Astrocyte of the spinal cord (primary cell): ENCODE results near the gene SMIM7.

Source experiments
- DNase-seq: peaks from one replicate; pipeline ENCODE4 v3.0.0; 2011; ENCODE audit warnings: low read depth, low spot score
- H3K4me3 ChIP-seq: 2 replicates; pipeline ENCODE4 v1.5.1; 2011; ENCODE audit warnings: low read depth, mild to moderate bottlenecking, low read length, moderate library complexity
- in situ Hi-C: cut with HindIII; loops from 2 replicates; pipeline ENCODE4 v1.10.0; 2017; ENCODE audit warnings: low sequenced_read_pairs
- TF ChIP-seq, protein P1 (sequence below): IDR thresholded peaks from 2 replicates; pipeline ENCODE4 v1.5.1; 2012; ENCODE audit warnings: low read depth, mild to moderate bottlenecking, low read length, inconsistent platforms

SMIM7 gene

DNA sequence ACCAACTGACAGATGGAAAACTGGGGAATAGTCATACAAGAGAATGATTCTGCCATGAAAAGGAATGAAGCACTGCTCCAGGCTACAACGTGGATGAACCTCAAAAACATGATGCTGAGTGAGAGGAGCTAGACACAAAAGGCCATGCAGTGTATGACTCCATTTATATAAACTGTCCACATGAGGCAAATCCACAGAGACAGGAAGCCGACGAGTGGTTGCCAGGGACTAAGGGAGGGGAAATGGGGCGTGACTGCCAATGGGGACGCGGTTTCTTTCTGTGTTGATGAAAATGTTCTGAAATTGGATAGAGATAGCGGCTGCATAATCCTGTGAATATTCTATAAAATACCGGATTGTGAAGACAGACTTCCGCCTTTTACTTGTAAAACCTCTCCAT is 10.2 kb downstream of the SMIM7 start:
- TF ChIP-seq, protein P1, sequence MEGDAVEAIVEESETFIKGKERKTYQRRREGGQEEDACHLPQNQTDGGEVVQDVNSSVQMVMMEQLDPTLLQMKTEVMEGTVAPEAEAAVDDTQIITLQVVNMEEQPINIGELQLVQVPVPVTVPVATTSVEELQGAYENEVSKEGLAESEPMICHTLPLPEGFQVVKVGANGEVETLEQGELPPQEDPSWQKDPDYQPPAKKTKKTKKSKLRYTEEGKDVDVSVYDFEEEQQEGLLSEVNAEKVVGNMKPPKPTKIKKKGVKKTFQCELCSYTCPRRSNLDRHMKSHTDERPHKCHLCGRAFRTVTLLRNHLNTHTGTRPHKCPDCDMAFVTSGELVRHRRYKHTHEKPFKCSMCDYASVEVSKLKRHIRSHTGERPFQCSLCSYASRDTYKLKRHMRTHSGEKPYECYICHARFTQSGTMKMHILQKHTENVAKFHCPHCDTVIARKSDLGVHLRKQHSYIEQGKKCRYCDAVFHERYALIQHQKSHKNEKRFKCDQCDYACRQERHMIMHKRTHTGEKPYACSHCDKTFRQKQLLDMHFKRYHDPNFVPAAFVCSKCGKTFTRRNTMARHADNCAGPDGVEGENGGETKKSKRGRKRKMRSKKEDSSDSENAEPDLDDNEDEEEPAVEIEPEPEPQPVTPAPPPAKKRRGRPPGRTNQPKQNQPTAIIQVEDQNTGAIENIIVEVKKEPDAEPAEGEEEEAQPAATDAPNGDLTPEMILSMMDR = no peak

DNA sequence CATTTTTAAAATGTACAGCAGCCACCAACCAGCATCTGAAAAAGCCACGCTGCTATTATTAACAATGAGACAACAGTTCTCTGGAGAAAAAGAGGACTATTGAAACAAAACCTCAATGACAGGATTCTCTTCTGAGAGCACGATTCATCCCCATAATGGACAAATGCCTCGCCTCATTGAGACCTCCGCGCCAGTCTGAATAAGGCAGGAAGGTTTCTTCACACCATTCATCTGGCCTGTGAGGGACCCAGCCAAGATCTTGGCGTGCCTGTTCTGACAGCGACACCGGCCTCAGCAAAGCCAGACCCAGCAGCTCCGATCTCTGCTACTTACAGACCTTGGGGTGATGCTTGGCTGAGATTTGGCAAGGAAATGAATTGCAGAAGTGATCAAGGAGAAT is 14.8 kb downstream of the SMIM7 start:
- TF ChIP-seq, protein P1 = no peak
- H3K4me3 ChIP-seq = no peak overlapping the region
- in situ Hi-C loops = no loop called here
- no peak for DNase-seq

More for the DNA sequence above, 10.2 kb downstream of the SMIM7 start:
- in situ Hi-C loops = no loop called here
- DNase-seq = no peak
- no peak overlapping the region for H3K4me3 ChIP-seq

DNA sequence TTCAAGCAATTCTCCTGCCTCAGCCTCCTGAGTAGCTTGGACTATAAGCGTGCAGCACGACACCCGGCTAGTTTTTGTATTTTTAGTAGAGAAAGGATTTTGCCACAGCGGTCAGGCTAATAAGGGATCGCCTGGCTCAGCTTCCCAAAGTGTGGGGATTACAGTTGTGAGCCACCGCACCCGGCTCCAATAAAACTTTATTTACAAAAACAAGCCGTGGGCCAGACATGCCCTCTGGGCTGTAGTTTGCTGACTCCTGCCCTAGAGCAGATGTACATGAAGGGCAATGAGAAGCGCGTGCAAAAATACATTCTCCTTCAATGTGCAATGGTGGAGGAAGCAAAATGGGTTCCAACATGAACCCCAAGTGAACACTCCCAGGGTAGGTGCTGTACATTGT is 18.2 kb downstream of the SMIM7 start:
- TF ChIP-seq, protein P1 = no peak
- in situ Hi-C loops = no loop called here
- H3K4me3 ChIP-seq = no peak overlapping the region
- no peak for DNase-seq

DNA sequence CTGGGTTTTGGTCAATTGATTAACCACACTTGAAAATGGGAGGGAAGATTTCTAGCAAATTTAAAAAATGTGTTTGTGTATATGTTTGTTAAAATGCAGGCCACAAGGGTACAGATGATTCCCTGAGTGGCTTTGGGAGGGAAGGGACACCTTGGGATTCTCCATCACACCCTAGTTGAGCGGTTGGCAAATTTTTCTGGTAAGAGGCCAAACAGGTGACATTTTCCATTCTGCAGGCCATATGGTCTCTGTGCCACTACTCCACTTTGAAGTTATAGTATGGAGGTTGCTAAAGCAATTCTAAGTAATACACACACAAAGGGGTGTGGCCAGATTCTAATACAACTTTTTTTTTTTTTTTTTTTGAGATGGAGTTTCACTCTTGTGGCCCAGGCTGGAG is 19.0 kb downstream of the SMIM7 start:
- H3K4me3 ChIP-seq = no peak overlapping the region
- TF ChIP-seq, protein P1 = no peak
- in situ Hi-C loops = no loop called here
- DNase-seq = no peak

DNA sequence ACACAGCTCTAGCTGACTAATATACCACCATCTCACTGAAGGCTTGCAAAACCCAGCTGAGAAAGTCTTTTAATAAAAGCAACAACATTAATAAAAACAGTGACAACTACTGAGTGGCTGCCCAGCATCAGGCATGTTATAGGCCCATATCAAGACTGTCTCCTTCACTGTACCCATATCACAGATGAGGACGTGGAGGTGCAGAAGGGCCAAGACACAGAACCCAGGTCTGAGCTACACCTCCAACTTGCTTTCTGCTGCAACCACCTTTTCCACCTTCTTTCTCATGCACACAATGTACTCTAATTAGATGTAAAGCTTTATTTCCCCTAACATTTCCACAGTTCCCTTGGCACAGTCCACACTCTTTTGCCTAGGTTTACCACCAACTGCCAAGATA is 21.3 kb downstream of the SMIM7 start:
- in situ Hi-C loops = no loop called here

DNA sequence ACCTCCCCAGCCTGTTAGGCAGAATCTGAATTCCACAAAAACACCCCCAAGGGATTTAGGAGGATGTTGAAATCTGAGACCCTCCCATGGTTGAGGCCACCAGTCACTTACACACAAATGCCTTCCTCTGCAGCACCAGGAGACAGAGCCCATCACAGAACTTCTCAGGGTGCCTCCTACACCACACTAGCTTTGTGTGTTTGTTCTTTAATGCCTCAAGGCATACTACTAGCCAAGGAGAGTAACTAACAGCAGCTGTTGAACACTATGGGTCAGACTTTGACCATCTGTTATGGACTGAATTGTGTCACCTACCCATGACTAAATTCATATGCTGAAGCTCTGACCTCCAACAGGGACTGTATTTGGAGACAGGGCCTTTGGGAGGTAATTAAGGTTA is 22.4 kb downstream of the SMIM7 start:
- TF ChIP-seq, protein P1 = no peak
- DNase-seq = no peak
- H3K4me3 ChIP-seq = no peak overlapping the region
- in situ Hi-C loops = no loop called here

More for the DNA sequence above, 21.3 kb downstream of the SMIM7 start:
- TF ChIP-seq, protein P1 = no peak
- no peak overlapping the region for H3K4me3 ChIP-seq
- no peak for DNase-seq

DNA sequence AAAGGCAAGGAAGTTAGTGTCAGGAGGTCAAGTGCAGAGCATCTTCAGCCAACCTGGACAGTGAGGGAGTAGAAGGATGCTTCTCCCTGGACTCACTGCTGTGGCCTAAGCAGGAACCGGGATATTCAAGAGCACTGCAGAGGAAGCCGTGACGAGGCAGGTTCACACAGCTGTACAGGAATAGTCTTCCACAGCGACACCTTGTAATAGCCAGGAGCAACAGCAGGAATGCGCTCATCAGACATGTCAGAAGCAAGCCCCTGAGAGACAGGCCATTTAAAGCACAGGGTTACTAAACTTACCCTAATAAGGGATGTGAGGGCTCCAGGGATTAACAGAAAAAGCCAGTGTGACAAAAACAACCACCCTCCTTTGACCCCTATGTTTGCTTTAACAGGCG is 28.5 kb downstream of the SMIM7 start:
- in situ Hi-C loops = no loop called here
- DNase-seq = no peak
- H3K4me3 ChIP-seq = no peak overlapping the region
- TF ChIP-seq, protein P1 = no peak
